SK-N-SH (cell line): ENCODE data around the gene KCTD3. TPM values are rescaled to one million over a fixed set of nuclear protein-coding genes. Genes with fewer than 3 reads are reported as not detected.

Experiments used
- CTCF ChIA-PET: fragments of 300-600, 350-600 bp; formaldehyde crosslinking; extraction: SDS; loops from one replicate; lab custom pipeline; 2021; lab: Yijun Ruan, JAX
- POLR2A ChIA-PET: fragments of 350-600 bp; sonication (Branson Sonifier 250); formaldehyde crosslinking; extraction: SDS; loops from one replicate; lab custom pipeline; 2020; ENCODE audit warnings: antibody characterized with exemption, inconsistent platforms; lab: Yijun Ruan, JAX
- DNase-seq: peaks from one replicate; pipeline ENCODE4 v3.0.0; 2012
- H2AFZ ChIP-seq: fragments of 200-600 bp; sonication (generic); 2 replicates; pipeline ENCODE4 v1.8.1; 2016; ENCODE audit warnings: antibody characterized with exemption, mild to moderate bottlenecking, low read depth
- H3F3A ChIP-seq: fragments of 200-600 bp; sonication (generic); replicated peaks from 2 replicates; pipeline ENCODE3; 2016; ENCODE audit warnings: antibody characterized with exemption, mild to moderate bottlenecking; ENCODE audit not compliant: insufficient read depth
- H3K27ac ChIP-seq, 2 experiments: fragments of 200-500 bp in 1 of 2; fragments of 200-600 bp in 1 of 2; sonication (Bioruptor generic) in 1 of 2; sonication (generic), shearing (Covaris generic) in 1 of 2; 2 replicates each; pipeline versions ENCODE4 v1.5.1 to v1.6.1; 2014 to 2016; ENCODE audit warnings: low read depth in 2 of 2, inconsistent platforms in 1 of 2, low read length in 1 of 2, mild to moderate bottlenecking in 1 of 2, mixed read lengths in 1 of 2
- H3K27me3 ChIP-seq: fragments of 200-600 bp; sonication (generic), shearing (Covaris generic); 2 replicates; pipeline ENCODE4 v1.6.1; 2016; ENCODE audit warnings: mixed run types; ENCODE audit not compliant: insufficient read depth
- H3K36me3 ChIP-seq, 2 experiments: fragments of 200-500 bp in 1 of 2; fragments of 200-600 bp in 1 of 2; sonication (Bioruptor generic) in 1 of 2; sonication (generic) in 1 of 2; replicated peaks in 1 of 2; 2 replicates each; pipeline versions ENCODE3 to v1.5.1; 2014 to 2016; ENCODE audit warnings: low read length in 1 of 2, mild to moderate bottlenecking in 1 of 2; ENCODE audit not compliant: insufficient read depth in 2 of 2, control insufficient read depth in 1 of 2
- H3K4me1 ChIP-seq, 2 experiments: fragments of 200-500 bp in 1 of 2; fragments of 200-600 bp in 1 of 2; sonication (Bioruptor generic) in 1 of 2; sonication (generic), shearing (Covaris generic) in 1 of 2; 2 replicates each; pipeline versions ENCODE4 v1.5.1 to v1.6.1; 2014 to 2016; ENCODE audit warnings: low read depth in 1 of 2, low read length in 1 of 2, mixed run types in 1 of 2; ENCODE audit not compliant: insufficient read depth in 2 of 2, control insufficient read depth in 1 of 2
- H3K4me2 ChIP-seq: fragments of 200-600 bp; sonication (generic), shearing (Covaris generic); 2 replicates; pipeline ENCODE4 v1.6.1; 2017; ENCODE audit warnings: mixed run types
- H3K4me3 ChIP-seq, 2 experiments: fragments of 200-500 bp in 1 of 2; fragments of 200-600 bp in 1 of 2; sonication (Bioruptor generic) in 1 of 2; sonication (generic), shearing (Covaris generic) in 1 of 2; 2 replicates each; pipeline versions ENCODE4 v1.5.1 to v1.8.1; 2014 to 2016; ENCODE audit warnings: low read depth in 2 of 2, inconsistent platforms in 1 of 2, low read length in 1 of 2, mild to moderate bottlenecking in 1 of 2, mixed read lengths in 1 of 2, moderate library complexity in 1 of 2
- H3K79me2 ChIP-seq: fragments of 200-600 bp; sonication (generic); 2 replicates; pipeline ENCODE4 v1.8.1; 2017; ENCODE audit warnings: mild to moderate bottlenecking; ENCODE audit not compliant: insufficient read depth
- H3K9ac ChIP-seq: fragments of 200-600 bp; sonication (generic); 2 replicates; pipeline ENCODE4 v1.6.1; 2017; ENCODE audit warnings: mixed run types
- H3K9me2 ChIP-seq: fragments of 200-600 bp; sonication (generic); 2 replicates; pipeline ENCODE4 v1.6.1; 2017; ENCODE audit warnings: mixed run types
- H3K9me3 ChIP-seq: fragments of 200-600 bp; sonication (generic); 2 replicates; pipeline ENCODE4 v1.6.1; 2017; ENCODE audit warnings: mixed run types, mild to moderate bottlenecking, moderate library complexity
- H4K20me1 ChIP-seq: fragments of 200-600 bp; sonication (generic); 2 replicates; pipeline ENCODE4 v1.6.1; 2017; ENCODE audit warnings: mild to moderate bottlenecking, mixed run types; ENCODE audit not compliant: insufficient read depth
- CHD2 ChIP-seq: fragments of 150-350 bp; IDR thresholded peaks from 2 replicates; pipeline ENCODE4 v1.6.1; 2018; ENCODE audit warnings: low read length; ENCODE audit not compliant: partially characterized antibody
- CTCF ChIP-seq: fragments of 200-600 bp; sonication (generic); IDR thresholded peaks from 2 replicates; pipeline ENCODE4 v1.6.1; 2017; ENCODE audit warnings: antibody characterized with exemption, mild to moderate bottlenecking, moderate library complexity
- ELF1 ChIP-seq: IDR thresholded peaks from 2 replicates; pipeline ENCODE4 v1.4.0; 2012
- EP300 ChIP-seq, 2 experiments: IDR thresholded peaks; 2 replicates each; pipeline versions ENCODE4 v1.4.0 to v1.6.1; 2012; ENCODE audit warnings: borderline replicate concordance in 1 of 2, low read depth in 1 of 2, low read length in 1 of 2
- FOSL2 ChIP-seq: IDR thresholded peaks from 2 replicates; pipeline ENCODE4 v1.4.0; 2012; ENCODE audit warnings: low read depth, mild to moderate bottlenecking, moderate library complexity, borderline replicate concordance
- FOXJ3 ChIP-seq: sonication (generic); formaldehyde crosslinking; IDR thresholded peaks from 2 replicates; pipeline ENCODE4 v1.5.1; 2020; ENCODE audit warnings: mild to moderate bottlenecking, missing genetic modification reagents
- FOXM1 ChIP-seq: IDR thresholded peaks from 2 replicates; pipeline ENCODE4 v1.4.0; 2012; ENCODE audit warnings: low read depth, mild to moderate bottlenecking
- MEF2A ChIP-seq: IDR thresholded peaks from 2 replicates; pipeline ENCODE4 v1.4.0; 2012; ENCODE audit warnings: low read depth, borderline replicate concordance
- POLR2AphosphoS5 ChIP-seq: IDR thresholded peaks from 2 replicates; pipeline ENCODE4 v1.6.1; 2012; ENCODE audit warnings: low read depth, low read length
- REST ChIP-seq: IDR thresholded peaks from 2 replicates; pipeline ENCODE4 v1.6.1; 2012; ENCODE audit warnings: mild to moderate bottlenecking, low read depth, low read length, moderate library complexity
- TAF1 ChIP-seq: IDR thresholded peaks from 2 replicates; pipeline ENCODE4 v1.6.1; 2012; ENCODE audit warnings: low read depth, mild to moderate bottlenecking, low read length, moderate library complexity, borderline replicate concordance
- TCF12 ChIP-seq: IDR thresholded peaks from 2 replicates; pipeline ENCODE4 v1.4.0; 2012
- TEAD4 ChIP-seq: IDR thresholded peaks from 2 replicates; pipeline ENCODE4 v1.4.0; 2012; ENCODE audit warnings: mild to moderate bottlenecking, borderline replicate concordance; ENCODE audit not compliant: insufficient read depth
- USF2 ChIP-seq: fragments of 150-350 bp; IDR thresholded peaks from 2 replicates; pipeline ENCODE4 v1.6.1; 2017; ENCODE audit warnings: antibody characterized with exemption, low read length, low read depth, borderline replicate concordance
- WGBS: methylation state at CpG from one replicate; pipeline ENCODE4 v1.1.6; 2017; ENCODE audit warnings: low lambda C conversion rate; 5-methylcytosine and 5-hydroxymethylcytosine counted together
- polyA plus RNA-seq, 3 experiments: library from polyadenylated mRNA; depleted of rRNA; stranded (reverse); fragments of >200 nt; gene quantifications; 2 replicates each; pipeline ENCODE4 v1.2.3, GENCODE V29; 2012
- TF ChIP-seq, protein P1 (sequence below): IDR thresholded peaks from 2 replicates; pipeline ENCODE4 v1.4.0; 2012; ENCODE audit warnings: low read depth
- TF ChIP-seq, protein P2 (sequence below): IDR thresholded peaks from 2 replicates; pipeline ENCODE4; 2012
- TF ChIP-seq, protein P3 (sequence below): fragments of 150-350 bp; IDR thresholded peaks from 2 replicates; pipeline ENCODE4 v1.6.1; 2016; ENCODE audit warnings: mild to moderate bottlenecking, low read depth, low read length

Gene KCTD3
- polyA plus RNA-seq, 1 of the 3 experiments (the other 2 are of a cell fraction) = 34.8 TPM

GRCh38 chr1:215665215-215665614 lies 98.1 kb downstream of the KCTD3 start:
- Histone ChIP-seq H2AFZ (no peak overlapping the region), H3K79me2 (no peaks in the 10 kb centered on the region), H3K36me3 (no peaks in the 10 kb centered on the region), H3F3A (no peaks in the 10 kb centered on the region), H4K20me1 (no peaks in the 10 kb centered on the region), H3K4me1 (peaks cover 0 to 4% of the 10 kb centered on the region in 2 experiments; a peak in 1 of 4 replicates), H3K27ac (no peak overlapping the region), H3K9me2 (no peaks in the 10 kb centered on the region), H3K9ac (no peak overlapping the region), H3K9me3 (no peaks in the 10 kb centered on the region), H3K4me2 (no peak overlapping the region), H3K4me3 (no peak overlapping the region), H3K27me3 (no peaks in the 10 kb centered on the region; the same call in 1 of the 2 replicates)
- POLR2A ChIA-PET = no interaction called here
- CTCF ChIA-PET = no interaction called here
- TF ChIP-seq TCF12 (no peak), MEF2A (no peak), USF2 (no peak), FOSL2 (no peak), TAF1 (no peak), CTCF (no peak), POLR2AphosphoS5 (no peak), ELF1 (no peak)
- TF ChIP-seq, protein P1, sequence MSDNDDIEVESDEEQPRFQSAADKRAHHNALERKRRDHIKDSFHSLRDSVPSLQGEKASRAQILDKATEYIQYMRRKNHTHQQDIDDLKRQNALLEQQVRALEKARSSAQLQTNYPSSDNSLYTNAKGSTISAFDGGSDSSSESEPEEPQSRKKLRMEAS = no peak
- DNase-seq = no peak
- 64% methylated on average over 4 of the region's 4 CpGs for WGBS

DNA sequence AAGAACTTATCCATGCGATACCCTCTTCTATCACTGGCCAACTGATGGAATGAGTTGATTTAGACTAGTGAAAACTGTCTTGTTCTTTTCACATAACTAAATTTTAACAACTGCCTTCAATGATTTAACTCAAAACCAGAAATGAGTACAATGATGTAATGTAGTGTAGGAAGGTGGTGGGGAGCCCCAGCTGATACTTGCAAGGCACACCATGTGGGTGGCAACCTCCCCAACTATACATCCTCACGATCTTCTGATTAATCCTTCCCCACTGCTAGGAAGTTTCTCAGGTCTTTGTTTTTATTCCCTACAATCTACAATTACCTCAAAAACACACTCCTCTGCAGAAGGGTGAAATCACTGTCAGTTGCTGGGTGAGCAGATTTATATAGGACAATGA lies 100.7 kb downstream of the KCTD3 start:
- DNase-seq = no peak
- TF ChIP-seq FOXM1 = no peak
- no peak for TF ChIP-seq USF2
- TF ChIP-seq, protein P2, sequence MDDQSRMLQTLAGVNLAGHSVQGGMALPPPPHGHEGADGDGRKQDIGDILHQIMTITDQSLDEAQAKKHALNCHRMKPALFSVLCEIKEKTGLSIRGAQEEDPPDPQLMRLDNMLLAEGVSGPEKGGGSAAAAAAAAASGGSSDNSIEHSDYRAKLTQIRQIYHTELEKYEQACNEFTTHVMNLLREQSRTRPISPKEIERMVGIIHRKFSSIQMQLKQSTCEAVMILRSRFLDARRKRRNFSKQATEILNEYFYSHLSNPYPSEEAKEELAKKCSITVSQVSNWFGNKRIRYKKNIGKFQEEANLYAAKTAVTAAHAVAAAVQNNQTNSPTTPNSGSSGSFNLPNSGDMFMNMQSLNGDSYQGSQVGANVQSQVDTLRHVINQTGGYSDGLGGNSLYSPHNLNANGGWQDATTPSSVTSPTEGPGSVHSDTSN = no peak
- TF ChIP-seq TEAD4 = no peak
- TF ChIP-seq FOXJ3 (CRISPR knock-in tag) = no peak
- TF ChIP-seq, protein P1 = no peak
- TF ChIP-seq REST = no peak
- TF ChIP-seq, protein P3, sequence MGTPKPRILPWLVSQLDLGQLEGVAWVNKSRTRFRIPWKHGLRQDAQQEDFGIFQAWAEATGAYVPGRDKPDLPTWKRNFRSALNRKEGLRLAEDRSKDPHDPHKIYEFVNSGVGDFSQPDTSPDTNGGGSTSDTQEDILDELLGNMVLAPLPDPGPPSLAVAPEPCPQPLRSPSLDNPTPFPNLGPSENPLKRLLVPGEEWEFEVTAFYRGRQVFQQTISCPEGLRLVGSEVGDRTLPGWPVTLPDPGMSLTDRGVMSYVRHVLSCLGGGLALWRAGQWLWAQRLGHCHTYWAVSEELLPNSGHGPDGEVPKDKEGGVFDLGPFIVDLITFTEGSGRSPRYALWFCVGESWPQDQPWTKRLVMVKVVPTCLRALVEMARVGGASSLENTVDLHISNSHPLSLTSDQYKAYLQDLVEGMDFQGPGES = no peak
- no peak for TF ChIP-seq CHD2
- TF ChIP-seq EP300 (IDR thresholded peaks at IDR 0.05; ENCODE audit: borderline replicate concordance in 1 of 2, low read depth in 1 of 2, low read length in 1 of 2) = no peak

More for the DNA sequence above, 100.7 kb downstream of the KCTD3 start:
- 61% methylated on average over 2 of the region's 2 CpGs for WGBS
- Histone ChIP-seq H3F3A (no peaks in the 10 kb centered on the region), H4K20me1 (no peaks in the 10 kb centered on the region), H3K27me3 (no peaks in the 10 kb centered on the region), H3K4me3 (no peak overlapping the region), H3K36me3 (no peaks in the 10 kb centered on the region), H3K9ac (no peak overlapping the region), H3K9me2 (no peaks in the 10 kb centered on the region), H3K4me2 (no peak overlapping the region), H3K9me3 (no peaks in the 10 kb centered on the region), H3K79me2 (no peaks in the 10 kb centered on the region), H3K4me1 (peaks cover 0 to 4% of the 10 kb centered on the region in 2 experiments; a peak in 1 of 4 replicates), H2AFZ (no peak overlapping the region), H3K27ac (no peak overlapping the region)
- ChIA-PET POLR2A (no interaction called here), CTCF (no interaction called here)
